ENCODE results near the gene TSEN2. TPM values are rescaled to one million over a fixed set of nuclear protein-coding genes. Genes with fewer than 3 reads are reported as not detected.

The TSEN2 gene
- total and polyA plus RNA-seq, 9 of the 15 experiments (the other 6 are each of a cell fraction or from before 2014, with no cell fraction given), result 38.5 to 76.3 (median 46.6) TPM

DNA sequence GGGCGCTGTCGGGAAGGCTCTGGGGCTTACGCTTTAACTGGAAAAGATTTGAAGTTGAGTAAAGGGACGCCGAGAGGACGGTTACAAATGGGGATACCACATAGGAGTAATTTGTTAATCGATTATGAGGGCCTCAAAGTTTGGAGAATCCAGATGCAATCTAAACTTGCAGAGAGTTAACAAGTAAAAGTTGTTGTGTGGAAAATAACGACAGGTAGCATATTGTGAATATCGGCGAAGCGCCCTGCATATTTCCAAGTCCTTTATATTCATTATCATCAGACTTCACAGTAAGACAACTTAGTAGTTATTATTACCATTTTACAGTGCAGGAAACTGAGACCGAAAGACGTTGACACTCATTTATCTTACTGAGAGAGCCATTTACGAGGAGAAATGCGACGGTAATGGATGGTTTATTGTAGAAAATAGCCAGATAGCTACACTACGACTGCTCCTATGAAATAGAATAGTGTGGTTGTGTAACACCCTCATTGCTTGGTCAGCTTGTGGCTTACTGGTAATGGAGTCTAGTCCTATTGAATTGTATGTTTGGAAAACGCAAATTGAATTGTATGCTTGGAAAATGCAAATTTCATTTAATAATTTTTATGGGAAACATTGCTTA lies 73.3 kb downstream of the TSEN2 start (continued):
- TF ChIP-seq SMARCE1 (IDR thresholded peaks at IDR 0.05), result peak; percentile 71
- TF ChIP-seq ATF1 (CRISPR knock-in tag; IDR thresholded peaks at IDR 0.05), result no peak
- TF ChIP-seq ATF1 (tag; IDR thresholded peaks at IDR 0.05), result no peak
- TF ChIP-seq HMG20A (CRISPR knock-in tag; conservative IDR thresholded peaks at IDR 0.05), result no peak; the same call in 1 of the 2 replicates
- TF ChIP-seq, protein P1, sequence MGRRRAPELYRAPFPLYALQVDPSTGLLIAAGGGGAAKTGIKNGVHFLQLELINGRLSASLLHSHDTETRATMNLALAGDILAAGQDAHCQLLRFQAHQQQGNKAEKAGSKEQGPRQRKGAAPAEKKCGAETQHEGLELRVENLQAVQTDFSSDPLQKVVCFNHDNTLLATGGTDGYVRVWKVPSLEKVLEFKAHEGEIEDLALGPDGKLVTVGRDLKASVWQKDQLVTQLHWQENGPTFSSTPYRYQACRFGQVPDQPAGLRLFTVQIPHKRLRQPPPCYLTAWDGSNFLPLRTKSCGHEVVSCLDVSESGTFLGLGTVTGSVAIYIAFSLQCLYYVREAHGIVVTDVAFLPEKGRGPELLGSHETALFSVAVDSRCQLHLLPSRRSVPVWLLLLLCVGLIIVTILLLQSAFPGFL (CRISPR knock-in tag; IDR thresholded peaks at IDR 0.05), result 0 out of 2 replicates have a peak, but pooled peaks have one; percentile 13
- no peak for TF ChIP-seq NRF1 (conservative IDR thresholded peaks at IDR 0.05 in 1 of 2, IDR thresholded peaks at IDR 0.05 in 1 of 2)
- TF ChIP-seq TCF3 (CRISPR knock-in tag; IDR thresholded peaks at IDR 0.05), result no peak
- peak; percentile 95 for TF ChIP-seq CEBPB (tag; IDR thresholded peaks at IDR 0.05)
- TF ChIP-seq, protein P2, sequence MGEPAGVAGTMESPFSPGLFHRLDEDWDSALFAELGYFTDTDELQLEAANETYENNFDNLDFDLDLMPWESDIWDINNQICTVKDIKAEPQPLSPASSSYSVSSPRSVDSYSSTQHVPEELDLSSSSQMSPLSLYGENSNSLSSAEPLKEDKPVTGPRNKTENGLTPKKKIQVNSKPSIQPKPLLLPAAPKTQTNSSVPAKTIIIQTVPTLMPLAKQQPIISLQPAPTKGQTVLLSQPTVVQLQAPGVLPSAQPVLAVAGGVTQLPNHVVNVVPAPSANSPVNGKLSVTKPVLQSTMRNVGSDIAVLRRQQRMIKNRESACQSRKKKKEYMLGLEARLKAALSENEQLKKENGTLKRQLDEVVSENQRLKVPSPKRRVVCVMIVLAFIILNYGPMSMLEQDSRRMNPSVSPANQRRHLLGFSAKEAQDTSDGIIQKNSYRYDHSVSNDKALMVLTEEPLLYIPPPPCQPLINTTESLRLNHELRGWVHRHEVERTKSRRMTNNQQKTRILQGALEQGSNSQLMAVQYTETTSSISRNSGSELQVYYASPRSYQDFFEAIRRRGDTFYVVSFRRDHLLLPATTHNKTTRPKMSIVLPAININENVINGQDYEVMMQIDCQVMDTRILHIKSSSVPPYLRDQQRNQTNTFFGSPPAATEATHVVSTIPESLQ (CRISPR knock-in tag; IDR thresholded peaks at IDR 0.05), result peak; percentile 79; the same call in 1 of the 2 replicates
- TF ChIP-seq EWSR1 (IDR thresholded peaks at IDR 0.05; ENCODE audit: borderline replicate concordance, low read depth, partially characterized antibody), result no peak
- no peak for TF ChIP-seq CBX8 (IDR thresholded peaks at IDR 0.05; ENCODE audit: borderline replicate concordance, extremely low read depth, low read depth, low read length, poor library complexity, severe bottlenecking)
- TF ChIP-seq, protein P3, sequence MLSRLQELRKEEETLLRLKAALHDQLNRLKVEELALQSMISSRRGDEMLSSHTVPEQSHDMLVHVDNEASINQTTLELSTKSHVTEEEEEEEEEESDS (CRISPR knock-in tag; IDR thresholded peaks at IDR 0.05), result no peak
- TF ChIP-seq ZNF232 (CRISPR knock-in tag; IDR thresholded peaks at IDR 0.05), result 0 out of 2 replicates have a peak, but pooled peaks have one; percentile 69
- TF ChIP-seq, protein P4, sequence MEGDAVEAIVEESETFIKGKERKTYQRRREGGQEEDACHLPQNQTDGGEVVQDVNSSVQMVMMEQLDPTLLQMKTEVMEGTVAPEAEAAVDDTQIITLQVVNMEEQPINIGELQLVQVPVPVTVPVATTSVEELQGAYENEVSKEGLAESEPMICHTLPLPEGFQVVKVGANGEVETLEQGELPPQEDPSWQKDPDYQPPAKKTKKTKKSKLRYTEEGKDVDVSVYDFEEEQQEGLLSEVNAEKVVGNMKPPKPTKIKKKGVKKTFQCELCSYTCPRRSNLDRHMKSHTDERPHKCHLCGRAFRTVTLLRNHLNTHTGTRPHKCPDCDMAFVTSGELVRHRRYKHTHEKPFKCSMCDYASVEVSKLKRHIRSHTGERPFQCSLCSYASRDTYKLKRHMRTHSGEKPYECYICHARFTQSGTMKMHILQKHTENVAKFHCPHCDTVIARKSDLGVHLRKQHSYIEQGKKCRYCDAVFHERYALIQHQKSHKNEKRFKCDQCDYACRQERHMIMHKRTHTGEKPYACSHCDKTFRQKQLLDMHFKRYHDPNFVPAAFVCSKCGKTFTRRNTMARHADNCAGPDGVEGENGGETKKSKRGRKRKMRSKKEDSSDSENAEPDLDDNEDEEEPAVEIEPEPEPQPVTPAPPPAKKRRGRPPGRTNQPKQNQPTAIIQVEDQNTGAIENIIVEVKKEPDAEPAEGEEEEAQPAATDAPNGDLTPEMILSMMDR (IDR thresholded peaks at IDR 0.05 in 2 of 3, conservative IDR thresholded peaks at IDR 0.05 in 1 of 3; ENCODE audit: insufficient read depth in 2 of 3, low read depth in 1 of 3, low read length in 3 of 3), result peak in 2 of 3 experiments; percentile 11 to 15; a peak in 1 of 6 replicates
- TF ChIP-seq ZNF316 (IDR thresholded peaks at IDR 0.05), result no peak
- peak; percentile 62 for TF ChIP-seq SMARCA4 (IDR thresholded peaks at IDR 0.05)
- TF ChIP-seq, protein P5, sequence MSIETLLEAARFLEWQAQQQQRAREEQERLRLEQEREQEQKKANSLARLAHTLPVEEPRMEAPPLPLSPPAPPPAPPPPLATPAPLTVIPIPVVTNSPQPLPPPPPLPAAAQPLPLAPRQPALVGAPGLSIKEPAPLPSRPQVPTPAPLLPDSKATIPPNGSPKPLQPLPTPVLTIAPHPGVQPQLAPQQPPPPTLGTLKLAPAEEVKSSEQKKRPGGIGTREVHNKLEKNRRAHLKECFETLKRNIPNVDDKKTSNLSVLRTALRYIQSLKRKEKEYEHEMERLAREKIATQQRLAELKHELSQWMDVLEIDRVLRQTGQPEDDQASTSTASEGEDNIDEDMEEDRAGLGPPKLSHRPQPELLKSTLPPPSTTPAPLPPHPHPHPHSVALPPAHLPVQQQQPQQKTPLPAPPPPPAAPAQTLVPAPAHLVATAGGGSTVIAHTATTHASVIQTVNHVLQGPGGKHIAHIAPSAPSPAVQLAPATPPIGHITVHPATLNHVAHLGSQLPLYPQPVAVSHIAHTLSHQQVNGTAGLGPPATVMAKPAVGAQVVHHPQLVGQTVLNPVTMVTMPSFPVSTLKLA (conservative IDR thresholded peaks at IDR 0.05), result 0 out of 4 replicates have a peak, but pooled peaks of 1 of the 2 experiments have one; percentile 3
- 0 out of 2 replicates have a peak, but pooled peaks have one; percentile 6 for TF ChIP-seq HDAC2 (IDR thresholded peaks at IDR 0.05)
- no peak for TF ChIP-seq SIRT6 (IDR thresholded peaks at IDR 0.05; ENCODE audit: low read depth, low read length)
- TF ChIP-seq NFATC3 (IDR thresholded peaks at IDR 0.05), result no peak
- TF ChIP-seq RBM39 (optimal IDR thresholded peaks at IDR 0.05; ENCODE audit: low read depth, low read length), result no peak

Measured in K562 (cell line).